ENCODE results near the gene ITPKC.
A peak's percentile ranks its signal among the peaks of the same experiment; 100 is the strongest.

ITPKC gene

DNA sequence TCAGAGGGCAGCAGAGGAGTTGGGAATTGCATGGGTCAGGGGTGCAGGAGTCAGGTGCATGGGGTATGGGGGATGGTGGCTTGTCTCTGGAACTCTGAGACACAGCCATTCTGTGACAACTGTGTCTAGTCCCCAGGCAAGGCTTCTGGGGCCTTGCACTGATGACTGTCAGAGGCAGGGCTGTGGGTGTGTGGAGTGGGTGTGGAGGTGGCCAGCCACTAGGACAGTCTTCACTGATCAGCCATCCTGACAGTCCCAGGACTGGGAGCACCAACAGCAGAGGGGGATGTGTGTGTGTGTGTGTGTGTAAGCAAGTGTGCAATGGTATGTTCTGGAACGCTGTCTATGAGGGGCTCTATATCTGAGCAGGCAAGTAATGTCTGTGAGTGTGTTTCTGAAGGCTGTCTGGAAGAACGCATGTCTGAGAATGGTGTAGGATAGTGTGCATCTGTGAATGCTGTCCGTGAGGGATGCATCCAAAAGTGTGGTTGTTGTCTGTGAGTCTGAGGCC lies 31.8 kb upstream of the ITPKC start:
- no peak overlapping the region for H3K4me3 ChIP-seq (ENCODE audit: low read length)
- DNase-seq (ENCODE audit: low read depth) = no peak
- TF ChIP-seq, protein P1, sequence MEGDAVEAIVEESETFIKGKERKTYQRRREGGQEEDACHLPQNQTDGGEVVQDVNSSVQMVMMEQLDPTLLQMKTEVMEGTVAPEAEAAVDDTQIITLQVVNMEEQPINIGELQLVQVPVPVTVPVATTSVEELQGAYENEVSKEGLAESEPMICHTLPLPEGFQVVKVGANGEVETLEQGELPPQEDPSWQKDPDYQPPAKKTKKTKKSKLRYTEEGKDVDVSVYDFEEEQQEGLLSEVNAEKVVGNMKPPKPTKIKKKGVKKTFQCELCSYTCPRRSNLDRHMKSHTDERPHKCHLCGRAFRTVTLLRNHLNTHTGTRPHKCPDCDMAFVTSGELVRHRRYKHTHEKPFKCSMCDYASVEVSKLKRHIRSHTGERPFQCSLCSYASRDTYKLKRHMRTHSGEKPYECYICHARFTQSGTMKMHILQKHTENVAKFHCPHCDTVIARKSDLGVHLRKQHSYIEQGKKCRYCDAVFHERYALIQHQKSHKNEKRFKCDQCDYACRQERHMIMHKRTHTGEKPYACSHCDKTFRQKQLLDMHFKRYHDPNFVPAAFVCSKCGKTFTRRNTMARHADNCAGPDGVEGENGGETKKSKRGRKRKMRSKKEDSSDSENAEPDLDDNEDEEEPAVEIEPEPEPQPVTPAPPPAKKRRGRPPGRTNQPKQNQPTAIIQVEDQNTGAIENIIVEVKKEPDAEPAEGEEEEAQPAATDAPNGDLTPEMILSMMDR (IDR thresholded peaks at IDR 0.05; ENCODE audit: insufficient read depth, low read depth, low read length, missing control alignments) = no peak

DNA sequence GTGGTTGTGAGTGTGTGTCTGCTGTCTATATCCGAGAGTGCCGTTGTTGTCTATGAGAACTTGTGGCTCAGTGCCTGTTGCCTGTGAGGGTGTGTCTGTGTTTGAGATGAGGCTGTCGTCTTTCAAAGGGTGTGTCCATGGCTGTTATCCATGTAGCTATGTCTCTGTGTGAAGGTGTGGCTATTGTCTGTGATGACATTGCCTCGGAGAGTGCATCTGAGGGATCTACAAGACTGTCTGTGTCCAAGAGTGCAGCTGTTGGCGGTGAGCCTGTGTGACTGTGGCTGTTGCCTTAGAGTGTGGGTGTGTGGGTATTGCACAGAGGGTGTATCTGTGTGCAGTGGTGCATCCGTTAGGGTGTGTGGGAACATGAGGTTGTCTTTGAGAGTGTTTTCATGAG lies 31.3 kb upstream of the ITPKC start:
- DNase-seq (ENCODE audit: low read depth) = peak; percentile 49
- TF ChIP-seq, protein P1 (IDR thresholded peaks at IDR 0.05; ENCODE audit: insufficient read depth, low read depth, low read length, missing control alignments) = no peak
- no peak overlapping the region for H3K4me3 ChIP-seq (ENCODE audit: low read length)

DNA sequence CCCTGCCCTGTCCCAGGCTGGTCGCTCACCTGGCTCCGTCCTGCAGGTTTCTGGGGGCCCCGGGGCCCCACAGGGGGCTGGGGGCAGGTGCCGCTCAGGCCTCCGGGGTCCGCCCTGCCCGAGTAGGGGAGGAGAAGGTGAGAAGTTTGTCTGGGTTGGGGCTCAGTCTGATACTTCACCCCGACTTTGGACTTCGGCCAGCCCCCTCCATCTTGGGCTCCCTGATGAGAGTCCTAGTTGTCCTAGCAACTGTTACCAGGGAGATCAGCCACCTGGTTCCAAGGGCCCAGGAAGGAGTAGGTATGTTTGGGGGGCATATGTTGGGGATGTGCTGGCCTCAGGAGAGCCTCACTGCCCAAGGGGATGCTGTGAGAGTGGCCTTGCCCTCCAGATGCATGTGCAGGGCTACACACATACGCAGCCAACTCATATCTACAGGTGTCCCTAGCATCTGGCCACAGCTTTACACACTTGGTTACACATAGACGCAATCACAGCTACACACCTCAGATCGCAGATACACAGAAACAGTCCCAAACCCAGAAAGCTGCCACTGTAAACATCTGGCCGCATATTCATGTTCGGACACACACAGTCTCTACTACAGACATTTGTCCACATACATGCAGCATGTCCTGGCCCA lies 29.9 kb upstream of the ITPKC start:
- DNase-seq (ENCODE audit: low read depth) = no peak
- TF ChIP-seq, protein P1 (IDR thresholded peaks at IDR 0.05; ENCODE audit: insufficient read depth, low read depth, low read length, missing control alignments) = no peak
- H3K4me3 ChIP-seq (ENCODE audit: low read length) = no peak overlapping the region

DNA sequence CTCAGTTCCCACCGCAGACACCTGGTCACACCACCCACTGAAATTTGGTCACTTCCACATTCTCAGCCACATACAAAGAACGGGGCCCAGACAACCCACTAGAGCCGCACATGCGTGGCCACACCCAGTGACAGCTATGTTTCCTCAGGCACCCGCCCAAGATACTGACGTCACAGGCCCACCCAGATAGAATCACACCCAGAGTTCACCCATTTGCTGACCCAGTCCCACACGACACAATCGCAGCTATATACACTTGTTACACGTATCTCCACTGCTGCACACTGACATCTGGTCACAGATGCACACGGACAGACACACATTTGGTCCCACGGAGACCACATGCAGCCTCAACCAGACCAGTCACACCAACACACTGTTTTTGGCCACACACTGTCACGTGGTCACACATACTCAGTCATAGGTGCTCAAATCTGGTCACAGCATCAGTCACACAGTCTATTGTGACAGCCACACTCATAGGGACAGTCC lies 29.3 kb upstream of the ITPKC start:
- H3K4me3 ChIP-seq (ENCODE audit: low read length) = no peak overlapping the region
- peak; percentile 55 for DNase-seq (ENCODE audit: low read depth)
- TF ChIP-seq, protein P1 (IDR thresholded peaks at IDR 0.05; ENCODE audit: insufficient read depth, low read depth, low read length, missing control alignments) = no peak

DNA sequence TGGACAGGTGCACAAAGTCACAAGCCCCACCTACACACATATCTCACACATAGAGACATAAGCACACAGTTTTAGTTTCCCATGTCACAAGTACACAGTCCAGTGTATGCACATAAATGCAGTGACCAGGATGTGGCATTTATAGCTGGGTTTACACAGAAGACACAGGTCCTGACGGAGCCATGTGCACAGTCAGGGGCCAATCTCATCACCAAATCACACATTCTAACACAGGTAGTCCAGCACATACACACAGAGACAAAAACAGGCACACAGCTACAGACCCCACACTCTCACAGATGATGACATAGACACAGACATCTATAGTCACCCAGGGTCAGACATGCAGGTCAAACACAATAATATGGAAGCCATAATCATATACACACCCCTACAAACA lies 28.6 kb upstream of the ITPKC start:
- DNase-seq (ENCODE audit: low read depth) = no peak
- no peak overlapping the region for H3K4me3 ChIP-seq (ENCODE audit: low read length)
- TF ChIP-seq, protein P1 (IDR thresholded peaks at IDR 0.05; ENCODE audit: insufficient read depth, low read depth, low read length, missing control alignments) = no peak

DNA sequence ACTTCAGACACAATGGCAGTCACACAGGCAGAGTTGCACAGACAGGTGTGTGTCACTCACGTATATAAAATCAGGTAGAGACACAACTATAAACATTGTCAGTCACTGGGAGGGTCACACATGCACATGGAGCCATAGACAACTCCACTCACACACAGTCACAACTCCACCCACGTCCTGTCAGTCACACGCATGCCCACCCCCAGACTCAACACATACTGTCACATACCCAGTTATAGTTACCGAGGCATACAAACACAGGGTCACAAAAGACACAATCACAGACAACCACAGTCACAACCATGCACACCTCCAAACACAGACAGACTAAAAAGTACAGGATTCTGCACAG lies 27.9 kb upstream of the ITPKC start:
- DNase-seq (ENCODE audit: low read depth) = no peak
- TF ChIP-seq, protein P1 (IDR thresholded peaks at IDR 0.05; ENCODE audit: insufficient read depth, low read depth, low read length, missing control alignments) = no peak
- H3K4me3 ChIP-seq (ENCODE audit: low read length) = peak overlapping the region; percentile 58

Data from epithelial cell of esophagus (primary cell).